GM21723 (cell line): ENCODE measurements around the gene RNASEH2B.

Source experiments
- ATAC-seq: cut with Tn5 transposase; IDR thresholded peaks from one replicate; pipeline ENCODE4 v1.9.1; 2021; ENCODE audit warnings: mild to moderate bottlenecking, moderate library complexity; ENCODE audit not compliant: unreplicated experiment

The RNASEH2B gene

GRCh38 chr13:50991579-50992521 lies 82.3 kb downstream of the RNASEH2B start:
- peak; percentile 85 for ATAC-seq

DNA sequence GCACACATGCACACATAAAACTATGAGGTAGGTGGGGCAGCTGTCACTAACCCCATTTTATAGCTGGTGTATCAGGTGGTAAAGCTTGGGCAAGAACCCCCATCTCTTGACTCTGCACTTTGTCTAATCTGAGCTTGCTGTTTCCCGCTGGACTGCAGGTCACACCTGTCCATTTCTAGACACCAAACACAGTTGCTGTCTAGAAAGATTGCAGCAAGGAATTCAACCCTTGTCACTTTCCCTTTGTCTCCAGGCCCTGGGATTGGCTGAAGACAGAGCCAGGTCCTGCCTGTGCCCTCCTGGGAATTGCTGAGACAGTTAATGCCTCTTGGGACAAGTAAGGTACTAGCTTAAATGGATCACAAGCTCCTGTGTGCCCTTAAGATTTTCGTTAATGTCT lies 83.8 kb downstream of the RNASEH2B start:
- ATAC-seq = no peak

- ATAC-seq = no peak
Observed at GRCh38 chr13:50993934-50994333, 84.3 kb downstream of the RNASEH2B start.

DNA sequence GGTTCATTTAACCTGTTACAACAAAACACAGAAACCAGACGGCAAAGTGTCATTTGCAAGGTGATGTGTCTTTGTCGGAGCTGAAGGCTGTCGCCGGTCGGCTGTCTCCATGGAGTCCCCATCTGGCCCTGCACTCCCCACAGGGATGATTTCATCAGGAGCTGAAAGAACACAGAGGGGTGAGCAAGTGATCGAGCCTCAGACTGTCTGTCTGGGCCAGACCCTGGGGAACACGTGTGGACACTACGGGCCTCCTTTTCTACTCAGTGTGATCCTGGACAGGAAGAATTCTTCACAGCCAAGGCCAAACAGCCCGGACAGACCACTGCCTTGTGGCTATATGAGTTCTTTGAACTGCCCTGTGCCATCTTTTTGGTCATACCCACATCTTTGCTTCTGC lies 85.1 kb downstream of the RNASEH2B start:
- no peak for ATAC-seq

DNA sequence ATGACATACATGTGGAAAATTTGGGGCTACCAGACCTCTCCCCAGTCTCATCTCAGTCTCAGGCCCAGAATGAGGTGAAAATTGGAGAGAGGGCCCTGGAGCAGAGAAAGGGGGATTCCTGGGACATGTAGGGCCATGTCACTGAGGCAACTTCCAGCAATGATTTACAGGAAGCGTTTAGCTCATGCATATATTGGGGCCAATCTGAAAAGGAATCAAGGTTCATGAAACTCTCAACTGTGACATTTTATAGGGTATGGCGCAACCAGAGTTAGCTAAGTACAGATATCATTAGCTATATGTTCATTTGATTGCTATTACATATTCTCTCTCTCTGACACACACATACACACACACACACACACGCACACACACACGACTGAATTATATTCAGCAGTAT lies 86.3 kb downstream of the RNASEH2B start:
- ATAC-seq = no peak

DNA sequence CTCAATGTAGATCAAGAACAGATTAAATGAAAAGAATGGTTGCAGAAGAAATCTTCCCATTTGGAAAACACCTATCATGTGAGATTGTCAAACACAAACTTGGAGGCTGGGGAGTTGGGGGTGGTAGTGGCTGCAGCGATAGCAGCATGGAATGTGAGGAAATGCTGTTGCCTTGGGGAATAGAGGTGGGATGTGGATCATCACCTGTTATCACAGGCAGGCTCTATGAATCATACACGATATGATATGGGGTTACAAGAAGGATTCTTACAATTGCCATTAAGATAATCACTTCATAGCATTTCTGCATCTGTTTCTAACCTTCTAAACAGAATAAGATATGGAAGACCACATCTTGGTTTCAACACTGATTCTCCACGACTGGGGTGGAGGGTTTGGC lies 88.7 kb downstream of the RNASEH2B start:
- ATAC-seq = no peak

DNA sequence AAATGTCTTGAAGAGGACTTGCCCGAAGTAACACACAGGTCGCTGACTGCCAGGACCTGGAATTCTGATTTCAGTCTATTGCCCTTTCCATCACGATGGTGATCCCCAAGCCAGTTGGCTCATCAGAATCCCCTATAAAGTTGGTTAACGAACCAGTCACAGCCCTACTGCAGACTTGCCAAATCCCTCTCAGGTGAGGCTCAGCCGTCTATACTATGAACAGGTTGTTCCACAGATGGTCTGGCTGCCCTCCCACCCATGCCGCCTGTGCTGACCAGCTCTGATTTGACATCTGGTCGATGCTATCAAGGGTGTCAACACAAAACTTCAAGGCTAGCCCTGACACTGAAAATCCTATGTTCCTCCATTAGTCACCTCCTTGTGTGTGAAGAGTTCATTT lies 90.0 kb downstream of the RNASEH2B start:
- no peak for ATAC-seq

DNA sequence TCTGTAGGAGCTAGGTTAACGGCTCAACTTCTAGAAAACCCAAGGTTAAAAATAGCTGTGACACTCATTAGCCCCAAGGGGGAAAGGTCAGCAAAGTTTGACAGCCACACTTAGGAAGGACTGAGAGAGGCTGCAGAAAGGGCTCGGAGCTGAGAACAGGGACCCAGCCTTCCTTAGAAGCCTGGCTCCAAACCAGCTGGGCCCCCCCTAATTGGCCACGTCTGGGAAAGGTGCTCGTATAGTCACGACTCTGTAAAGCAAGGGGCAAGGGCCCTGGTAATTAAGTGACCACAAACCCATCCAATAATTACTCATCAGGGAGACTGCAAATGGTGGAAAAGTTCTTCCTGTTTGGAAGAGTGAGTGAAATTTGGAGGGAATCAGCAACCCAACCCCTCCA lies 90.5 kb downstream of the RNASEH2B start:
- ATAC-seq = no peak

GRCh38 chr13:51000571-51001260 lies 91.1 kb downstream of the RNASEH2B start:
- ATAC-seq = no peak

GRCh38 chr13:51001335-51001734 lies 91.7 kb downstream of the RNASEH2B start:
- no peak for ATAC-seq

DNA sequence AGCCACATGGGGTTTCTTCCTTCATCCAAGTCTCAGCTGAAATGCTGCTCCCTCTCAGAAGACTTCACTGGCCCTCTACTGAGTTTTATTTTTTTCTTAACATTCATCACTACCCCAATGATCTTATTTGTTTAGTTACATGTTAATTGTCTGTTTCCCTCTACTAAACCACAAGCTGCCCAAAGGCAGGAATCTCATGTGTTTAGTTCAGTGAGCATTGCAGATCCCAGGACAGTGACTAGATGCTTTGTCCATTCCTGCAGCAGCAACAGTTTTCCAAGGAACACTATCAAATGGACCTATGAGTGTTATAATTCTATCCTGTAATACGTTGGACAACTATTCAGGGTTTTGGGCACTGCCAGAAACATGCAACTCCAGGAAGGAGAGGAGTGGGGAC lies 93.1 kb downstream of the RNASEH2B start:
- no peak for ATAC-seq

- ATAC-seq = no peak
Observed at GRCh38 chr13:51003642-51004041, 94.1 kb downstream of the RNASEH2B start.

- ATAC-seq = no peak
Observed at GRCh38 chr13:51004111-51004865, 94.7 kb downstream of the RNASEH2B start.

DNA sequence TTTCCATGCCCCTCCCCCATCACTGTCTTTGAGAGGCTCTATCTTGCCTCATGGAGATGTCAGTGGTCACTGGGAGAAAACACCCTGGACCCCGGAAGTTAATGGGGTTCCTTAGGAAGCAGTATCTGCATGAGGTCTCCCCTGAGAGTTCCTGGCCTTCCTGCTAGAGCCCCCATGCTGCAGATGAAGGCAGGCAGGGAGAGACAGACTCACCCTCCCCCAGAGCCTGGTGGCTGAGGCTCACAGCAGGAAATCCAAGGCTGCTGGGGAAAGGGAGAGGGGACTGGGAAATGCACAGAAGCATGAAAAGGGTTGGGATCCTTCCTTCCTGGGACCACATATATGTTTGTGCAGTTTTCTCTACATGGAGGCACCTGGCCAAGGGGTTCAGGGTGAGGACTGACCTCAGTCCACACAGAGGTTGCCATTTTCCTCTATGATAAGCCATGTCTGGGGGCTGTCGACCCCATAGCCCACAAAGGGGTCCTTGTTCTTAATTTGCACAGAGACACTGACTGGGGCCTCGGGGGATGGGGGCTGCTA lies 95.4 kb downstream of the RNASEH2B start:
- no peak for ATAC-seq

GRCh38 chr13:51005566-51005965 lies 96.0 kb downstream of the RNASEH2B start:
- ATAC-seq = no peak
